PC-9 (cell line): ENCODE measurements around the gene PSTK. TPM values are rescaled to one million over a fixed set of nuclear protein-coding genes. Genes with fewer than 3 reads are reported as not detected.

Experiments used
- BruUV-seq: library from RNA; stranded (reverse); fragments of 400-500 nt; replicated peaks from 2 replicates; lab custom pipeline; 2021; lab: Mats Ljungman, UMichigan
- CTCF ChIA-PET: fragments of 300-600 bp; sonication (Branson Sonifier 250); formaldehyde crosslinking; loops from one replicate; lab custom pipeline; 2022; ENCODE audit warnings: antibody characterized with exemption; lab: Charles Lee
- POLR2A ChIA-PET: fragments of 300-600 bp; sonication (Branson Sonifier 250); formaldehyde crosslinking; loops from one replicate; lab custom pipeline; 2022; ENCODE audit warnings: antibody characterized with exemption; ENCODE audit not compliant: unreplicated experiment; lab: Charles Lee
- DNase-seq, 2 experiments: peaks; one replicate each; pipeline versions ENCODE4 v3.0.0 to v3.0.0-alpha.2; 2015 to 2022; ENCODE audit warnings: mixed read lengths in 1 of 2
- H2AFZ ChIP-seq: fragments of 200-600 bp; sonication (generic); 2 replicates; pipeline ENCODE4 v1.8.1; 2017; ENCODE audit warnings: antibody characterized with exemption
- H3F3A ChIP-seq: fragments of 200-600 bp; sonication (generic); 2 replicates; pipeline ENCODE4 v1.8.1; 2017; ENCODE audit warnings: antibody characterized with exemption, mild to moderate bottlenecking, low read depth; ENCODE audit not compliant: insufficient read depth
- H3K27ac ChIP-seq: fragments of 200-600 bp; sonication (generic); 2 replicates; pipeline ENCODE4 v1.6.1; 2016; ENCODE audit warnings: mixed run types
- H3K27me3 ChIP-seq: fragments of 200-600 bp; sonication (generic); 2 replicates; pipeline ENCODE4 v1.6.1; 2016; ENCODE audit warnings: low read depth, mixed run types; ENCODE audit not compliant: insufficient read depth
- H3K36me3 ChIP-seq: fragments of 200-600 bp; sonication (generic); 2 replicates; pipeline ENCODE4 v1.6.1; 2016; ENCODE audit warnings: low read depth, mixed run types
- H3K4me1 ChIP-seq: fragments of 200-600 bp; sonication (generic); replicated peaks from 2 replicates; pipeline ENCODE4 v1.6.1; 2016; ENCODE audit warnings: mixed run types; ENCODE audit not compliant: insufficient read depth
- H3K4me2 ChIP-seq: fragments of 200-600 bp; sonication (generic); 2 replicates; pipeline ENCODE4 v1.6.1; 2017; ENCODE audit warnings: mixed run types
- H3K4me3 ChIP-seq: fragments of 200-600 bp; sonication (generic); 2 replicates; pipeline ENCODE4 v1.6.1; 2016; ENCODE audit warnings: mixed run types
- H3K79me2 ChIP-seq: fragments of 200-600 bp; sonication (generic); 2 replicates; pipeline ENCODE4 v1.6.1; 2017; ENCODE audit warnings: low read depth, mixed run types
- H3K9me2 ChIP-seq: fragments of 200-600 bp; sonication (generic); 2 replicates; pipeline ENCODE4 v1.8.1; 2017; ENCODE audit warnings: mild to moderate bottlenecking; ENCODE audit not compliant: insufficient read depth
- H3K9me3 ChIP-seq: fragments of 200-600 bp; sonication (generic); 2 replicates; pipeline ENCODE4 v1.8.1; 2016; ENCODE audit warnings: low read depth; ENCODE audit not compliant: insufficient read depth
- H4K20me1 ChIP-seq: fragments of 200-600 bp; sonication (generic); 2 replicates; pipeline ENCODE4 v1.8.1; 2017; ENCODE audit not compliant: insufficient read depth
- EZH2 ChIP-seq: fragments of 200-600 bp; sonication (generic); IDR thresholded peaks from 2 replicates; pipeline ENCODE4 v1.8.0; 2017; ENCODE audit warnings: antibody characterized with exemption, low read depth
- intact Hi-C: fragments of 100-400 bp; cut with micrococcal nuclease; formaldehyde crosslinking; loops from one replicate; pipeline ENCODE4 v1.10.0; 2022; ENCODE audit not compliant: unreplicated experiment
- total RNA-seq: library from RNA; stranded (reverse); gene quantifications from 2 replicates; pipeline ENCODE4 v1.2.3, GENCODE V29; 2021
- TF ChIP-seq, protein P1 (sequence below): fragments of 200-600 bp; sonication (generic); conservative IDR thresholded peaks from 2 replicates; pipeline ENCODE4 v1.6.1; 2017; ENCODE audit warnings: mixed run types, antibody characterized with exemption, mild to moderate bottlenecking, moderate library complexity

The PSTK gene
- total RNA-seq, 1 experiment from 2014 or later, result 3.4 TPM

DNA sequence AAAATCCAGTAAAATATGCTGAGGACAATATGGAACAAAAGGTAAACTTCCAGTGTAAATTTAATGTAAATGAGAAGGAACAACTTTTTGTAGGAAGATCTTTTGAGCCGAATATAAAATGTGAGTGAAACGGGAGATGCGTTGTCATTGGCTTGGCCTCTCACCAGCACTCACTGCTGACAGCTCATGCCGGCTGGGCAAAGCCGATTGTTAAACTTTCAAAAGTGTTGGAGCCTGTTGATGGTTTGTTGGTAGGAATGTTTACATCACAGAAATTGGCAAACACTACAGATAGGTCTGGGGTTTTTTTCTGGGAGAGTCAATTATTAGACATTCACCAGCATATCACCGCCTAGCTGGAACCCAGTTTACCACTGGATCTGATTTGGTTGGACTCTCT, 6.1 kb downstream of the PSTK start:
- TF ChIP-seq, protein P1, sequence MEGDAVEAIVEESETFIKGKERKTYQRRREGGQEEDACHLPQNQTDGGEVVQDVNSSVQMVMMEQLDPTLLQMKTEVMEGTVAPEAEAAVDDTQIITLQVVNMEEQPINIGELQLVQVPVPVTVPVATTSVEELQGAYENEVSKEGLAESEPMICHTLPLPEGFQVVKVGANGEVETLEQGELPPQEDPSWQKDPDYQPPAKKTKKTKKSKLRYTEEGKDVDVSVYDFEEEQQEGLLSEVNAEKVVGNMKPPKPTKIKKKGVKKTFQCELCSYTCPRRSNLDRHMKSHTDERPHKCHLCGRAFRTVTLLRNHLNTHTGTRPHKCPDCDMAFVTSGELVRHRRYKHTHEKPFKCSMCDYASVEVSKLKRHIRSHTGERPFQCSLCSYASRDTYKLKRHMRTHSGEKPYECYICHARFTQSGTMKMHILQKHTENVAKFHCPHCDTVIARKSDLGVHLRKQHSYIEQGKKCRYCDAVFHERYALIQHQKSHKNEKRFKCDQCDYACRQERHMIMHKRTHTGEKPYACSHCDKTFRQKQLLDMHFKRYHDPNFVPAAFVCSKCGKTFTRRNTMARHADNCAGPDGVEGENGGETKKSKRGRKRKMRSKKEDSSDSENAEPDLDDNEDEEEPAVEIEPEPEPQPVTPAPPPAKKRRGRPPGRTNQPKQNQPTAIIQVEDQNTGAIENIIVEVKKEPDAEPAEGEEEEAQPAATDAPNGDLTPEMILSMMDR, result no peak
- no peak for TF ChIP-seq EZH2
- no TSS peak for BruUV-seq
- Histone ChIP-seq H4K20me1 (no peaks in the 10 kb centered on the region; the same call in 1 of the 2 replicates), H3K36me3 (no peaks in the 10 kb centered on the region), H2AFZ (no peak overlapping the region), H3K9me2 (no peaks in the 10 kb centered on the region), H3K27ac (no peak overlapping the region), H3K4me1 (no peaks in the 10 kb centered on the region), H3F3A (no peaks in the 10 kb centered on the region), H3K9me3 (no peaks in the 10 kb centered on the region), H3K4me3 (no peak overlapping the region), H3K27me3 (no peaks in the 10 kb centered on the region), H3K79me2 (no peaks in the 10 kb centered on the region), H3K4me2 (no peak overlapping the region)
- ChIA-PET CTCF (no interaction called here), POLR2A (no interaction called here)
- no peak for DNase-seq
- intact Hi-C loops, result no loop called here

DNA sequence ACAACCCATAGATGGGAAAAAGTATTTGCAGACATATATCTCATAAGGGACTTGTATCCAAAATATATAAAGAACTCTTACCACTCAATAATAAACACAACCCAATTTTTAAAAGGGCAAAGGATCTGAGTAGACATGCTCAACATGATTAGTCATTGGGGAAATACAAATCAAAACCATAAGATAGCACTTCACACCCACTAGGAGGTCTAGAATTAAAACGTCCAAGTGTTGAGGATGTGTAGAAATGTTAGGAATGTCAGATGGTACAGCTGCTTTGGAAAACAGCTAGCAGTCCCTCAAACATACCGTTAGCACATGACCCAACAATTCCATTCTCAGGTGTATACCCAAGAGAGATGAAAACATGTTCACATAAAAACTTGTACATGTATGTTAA, 8.3 kb downstream of the PSTK start:
- H2AFZ ChIP-seq, result no peak overlapping the region
- H3K27ac ChIP-seq, result no peak overlapping the region
- no peaks in the 10 kb centered on the region for H3K79me2 ChIP-seq
- H3K4me2 ChIP-seq, result no peak overlapping the region
- no peaks in the 10 kb centered on the region for H3K27me3 ChIP-seq
- no peaks in the 10 kb centered on the region for H3K4me1 ChIP-seq
- TF ChIP-seq, protein P1, result no peak
- no peak for TF ChIP-seq EZH2
- DNase-seq, result no peak
- no peaks in the 10 kb centered on the region for H3K9me3 ChIP-seq
- POLR2A ChIA-PET, result no interaction called here
- H3K36me3 ChIP-seq, result no peaks in the 10 kb centered on the region
- BruUV-seq, result no TSS peak
- H3K4me3 ChIP-seq, result no peak overlapping the region
- no peaks in the 10 kb centered on the region for H3F3A ChIP-seq
- intact Hi-C loops, result no loop called here
- CTCF ChIA-PET, result no interaction called here
- H4K20me1 ChIP-seq, result no peaks in the 10 kb centered on the region; the same call in 1 of the 2 replicates
- H3K9me2 ChIP-seq, result no peaks in the 10 kb centered on the region

DNA sequence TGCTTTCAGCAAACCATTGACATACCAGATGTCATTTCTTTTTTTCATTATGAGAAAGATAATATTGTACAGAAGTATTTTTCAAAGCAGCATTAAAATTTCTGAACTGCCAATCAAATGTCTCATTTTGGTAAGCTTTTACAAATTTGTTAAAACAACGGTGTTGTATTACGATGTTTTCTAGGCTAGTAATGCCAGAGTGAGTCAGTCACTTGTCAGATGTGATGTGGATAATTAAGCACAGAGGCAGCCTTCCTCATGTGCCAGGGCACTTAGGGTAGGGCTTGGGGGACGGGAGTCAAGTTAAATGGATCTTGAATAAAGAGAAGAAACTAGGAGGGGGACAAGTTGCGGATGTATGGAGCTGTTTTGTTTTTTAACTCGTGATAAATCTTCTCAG, 10.1 kb downstream of the PSTK start:
- Histone ChIP-seq H3K9me3 (no peaks in the 10 kb centered on the region), H3K4me2 (no peak overlapping the region), H3K79me2 (no peaks in the 10 kb centered on the region), H3K4me1 (no peaks in the 10 kb centered on the region), H3K27ac (no peak overlapping the region), H3K36me3 (no peaks in the 10 kb centered on the region), H3K27me3 (no peaks in the 10 kb centered on the region), H3K4me3 (no peak overlapping the region), H4K20me1 (no peaks in the 10 kb centered on the region; the same call in 1 of the 2 replicates), H3F3A (no peaks in the 10 kb centered on the region), H2AFZ (no peak overlapping the region), H3K9me2 (no peaks in the 10 kb centered on the region)
- POLR2A ChIA-PET, result no interaction called here
- no TSS peak for BruUV-seq
- CTCF ChIA-PET, result no interaction called here
- intact Hi-C loops, result no loop called here
- TF ChIP-seq, protein P1, result no peak
- no peak for TF ChIP-seq EZH2
- no peak for DNase-seq
